ENCODE measurements around the gene C4orf54.

Gene C4orf54

DNA sequence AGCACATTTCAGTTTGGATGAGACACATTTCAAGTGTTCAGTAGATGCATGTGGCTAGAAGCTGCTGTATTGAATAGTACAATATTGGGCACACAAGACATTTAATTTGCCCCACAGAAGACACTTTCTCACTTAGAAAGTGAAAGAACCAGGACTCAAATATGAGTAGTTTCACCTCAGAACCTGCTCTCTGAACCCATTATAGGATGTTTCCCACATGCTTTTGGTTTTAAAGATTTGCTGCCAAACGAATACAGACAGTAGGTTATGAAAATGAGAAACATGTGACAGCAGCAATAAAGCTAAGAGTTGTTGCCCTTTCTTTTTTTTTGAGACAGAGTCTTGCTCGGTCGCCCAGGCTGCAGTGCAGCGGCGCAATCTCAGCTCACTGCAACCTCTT is 32.3 kb downstream of the C4orf54 start:
- no peak overlapping the region for H3K4me3 ChIP-seq (ENCODE audit: low read depth, low read length)
- ChIA-PET CTCF (no interaction called here), POLR2A (no interaction called here)
- no peak for DNase-seq (ENCODE audit: low read depth, low spot score)
- TF ChIP-seq, protein P1, sequence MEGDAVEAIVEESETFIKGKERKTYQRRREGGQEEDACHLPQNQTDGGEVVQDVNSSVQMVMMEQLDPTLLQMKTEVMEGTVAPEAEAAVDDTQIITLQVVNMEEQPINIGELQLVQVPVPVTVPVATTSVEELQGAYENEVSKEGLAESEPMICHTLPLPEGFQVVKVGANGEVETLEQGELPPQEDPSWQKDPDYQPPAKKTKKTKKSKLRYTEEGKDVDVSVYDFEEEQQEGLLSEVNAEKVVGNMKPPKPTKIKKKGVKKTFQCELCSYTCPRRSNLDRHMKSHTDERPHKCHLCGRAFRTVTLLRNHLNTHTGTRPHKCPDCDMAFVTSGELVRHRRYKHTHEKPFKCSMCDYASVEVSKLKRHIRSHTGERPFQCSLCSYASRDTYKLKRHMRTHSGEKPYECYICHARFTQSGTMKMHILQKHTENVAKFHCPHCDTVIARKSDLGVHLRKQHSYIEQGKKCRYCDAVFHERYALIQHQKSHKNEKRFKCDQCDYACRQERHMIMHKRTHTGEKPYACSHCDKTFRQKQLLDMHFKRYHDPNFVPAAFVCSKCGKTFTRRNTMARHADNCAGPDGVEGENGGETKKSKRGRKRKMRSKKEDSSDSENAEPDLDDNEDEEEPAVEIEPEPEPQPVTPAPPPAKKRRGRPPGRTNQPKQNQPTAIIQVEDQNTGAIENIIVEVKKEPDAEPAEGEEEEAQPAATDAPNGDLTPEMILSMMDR (IDR thresholded peaks at IDR 0.05; ENCODE audit: insufficient read depth, low read length, missing control alignments), result no peak

DNA sequence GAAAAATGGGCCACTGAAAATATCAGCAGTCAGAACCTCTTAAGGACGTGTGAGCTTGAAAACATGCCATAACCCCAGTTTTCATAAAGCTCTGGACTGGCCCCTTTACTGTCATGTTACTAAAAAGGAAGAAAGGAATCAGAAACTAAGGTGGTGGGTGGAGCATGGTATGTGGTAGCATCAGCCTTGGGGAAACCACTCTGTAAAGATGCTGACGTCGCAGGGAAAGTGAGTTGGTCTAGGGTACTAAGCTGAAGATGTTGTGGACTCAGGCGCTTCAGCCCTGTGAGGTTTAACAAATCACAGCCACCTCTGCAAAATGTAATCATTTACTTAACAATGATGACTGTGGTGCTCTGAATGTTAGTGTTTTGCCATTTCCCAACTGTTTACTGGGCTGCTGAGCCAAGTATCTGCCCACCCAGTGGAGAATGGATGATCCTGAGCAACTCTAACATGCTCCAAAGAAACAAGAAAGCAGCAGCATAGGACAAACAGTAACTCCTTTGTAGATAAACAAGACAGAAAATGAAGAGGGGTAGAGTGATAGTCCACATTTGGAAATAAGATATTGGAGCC is 33.4 kb downstream of the C4orf54 start:
- CTCF ChIA-PET, result no interaction called here
- POLR2A ChIA-PET, result no interaction called here
- DNase-seq (ENCODE audit: low read depth, low spot score), result no peak
- TF ChIP-seq, protein P1 (IDR thresholded peaks at IDR 0.05; ENCODE audit: insufficient read depth, low read length, missing control alignments), result no peak
- no peak overlapping the region for H3K4me3 ChIP-seq (ENCODE audit: low read depth, low read length)

DNA sequence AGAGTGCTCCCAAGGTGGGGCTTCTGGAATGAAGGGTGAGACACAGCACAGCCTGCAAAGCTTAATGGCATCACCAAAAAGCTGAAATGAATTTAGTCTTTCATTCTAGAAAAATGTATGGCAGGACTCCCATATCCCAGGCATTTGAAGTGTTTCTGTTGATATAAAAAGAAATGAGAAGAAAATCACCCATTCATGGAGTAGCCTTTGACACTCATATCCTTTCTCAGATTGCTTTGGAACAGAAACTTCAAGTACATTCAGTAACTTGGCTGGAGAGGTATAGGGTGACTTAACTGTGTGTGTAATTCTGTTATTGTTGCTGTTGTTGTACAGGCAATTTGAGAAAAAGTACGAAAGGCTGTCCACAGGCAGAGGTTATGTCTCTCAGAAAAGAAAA is 35.3 kb downstream of the C4orf54 start:
- no peak overlapping the region for H3K4me3 ChIP-seq (ENCODE audit: low read depth, low read length)
- POLR2A ChIA-PET, result no interaction called here
- CTCF ChIA-PET, result no interaction called here
- no peak for DNase-seq (ENCODE audit: low read depth, low spot score)
- TF ChIP-seq, protein P1 (IDR thresholded peaks at IDR 0.05; ENCODE audit: insufficient read depth, low read length, missing control alignments), result no peak

DNA sequence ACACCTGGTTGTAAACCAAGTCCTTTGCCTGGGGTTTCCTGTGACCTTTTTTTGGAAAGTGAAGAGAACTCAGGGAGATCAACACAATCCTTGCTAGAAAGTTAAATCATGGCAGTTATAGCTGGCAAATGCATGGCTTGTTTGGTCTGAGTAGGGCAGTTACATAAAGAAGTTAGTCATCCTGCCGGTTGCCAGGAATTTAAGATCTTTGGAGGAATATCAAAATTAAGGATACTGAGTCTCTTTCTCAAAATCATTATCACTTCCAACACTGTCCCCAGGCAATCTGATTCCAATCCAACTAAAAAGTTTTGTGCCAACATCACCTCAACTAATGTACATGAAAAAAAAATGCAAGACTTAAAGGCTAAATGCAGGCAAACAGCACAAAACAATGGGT is 40.3 kb downstream of the C4orf54 start:
- TF ChIP-seq, protein P1 (IDR thresholded peaks at IDR 0.05; ENCODE audit: insufficient read depth, low read length, missing control alignments), result no peak
- ChIA-PET POLR2A (no interaction called here), CTCF (no interaction called here)
- H3K4me3 ChIP-seq (ENCODE audit: low read depth, low read length), result no peak overlapping the region
- no peak for DNase-seq (ENCODE audit: low read depth, low spot score)

DNA sequence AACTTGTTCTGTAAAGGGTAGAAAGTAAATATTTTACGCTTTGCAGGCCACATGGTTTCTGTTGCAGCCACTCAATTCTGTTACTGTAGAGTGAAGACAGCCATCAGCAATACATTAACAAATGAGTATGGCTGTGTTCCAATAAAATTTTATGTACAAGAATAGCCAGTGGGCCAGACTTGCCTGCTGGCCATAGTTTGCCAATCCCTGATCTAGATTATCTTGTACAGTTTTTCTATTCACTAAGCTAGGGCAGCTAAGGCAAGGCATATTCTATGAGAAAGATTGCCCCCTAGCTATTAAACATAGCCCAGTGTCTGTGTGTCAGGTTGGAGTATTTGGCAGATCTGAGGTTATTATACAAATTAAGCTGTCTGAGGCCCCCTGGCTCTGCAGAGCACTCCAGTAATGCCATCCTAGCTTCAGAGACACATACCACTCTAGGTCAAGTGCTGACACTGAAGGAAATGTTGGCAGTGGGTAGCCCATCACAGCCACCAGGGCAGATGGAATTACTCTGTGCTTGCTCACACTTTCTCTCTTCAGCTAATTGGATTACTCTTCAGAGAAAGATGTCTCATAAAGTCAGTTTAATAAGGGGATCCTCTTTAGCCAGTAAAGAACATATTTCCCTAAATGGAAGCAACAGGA is 42.3 kb downstream of the C4orf54 start:
- no peak for DNase-seq (ENCODE audit: low read depth, low spot score)
- POLR2A ChIA-PET, result no interaction called here
- CTCF ChIA-PET, result interaction anchor here (1.1 kb wide), 1 partner anchor 12 kb away, joined by 3 read pairs; no protein-coding TSS in a partner anchor
- TF ChIP-seq, protein P1 (IDR thresholded peaks at IDR 0.05; ENCODE audit: insufficient read depth, low read length, missing control alignments), result no peak
- H3K4me3 ChIP-seq (ENCODE audit: low read depth, low read length), result no peak overlapping the region

DNA sequence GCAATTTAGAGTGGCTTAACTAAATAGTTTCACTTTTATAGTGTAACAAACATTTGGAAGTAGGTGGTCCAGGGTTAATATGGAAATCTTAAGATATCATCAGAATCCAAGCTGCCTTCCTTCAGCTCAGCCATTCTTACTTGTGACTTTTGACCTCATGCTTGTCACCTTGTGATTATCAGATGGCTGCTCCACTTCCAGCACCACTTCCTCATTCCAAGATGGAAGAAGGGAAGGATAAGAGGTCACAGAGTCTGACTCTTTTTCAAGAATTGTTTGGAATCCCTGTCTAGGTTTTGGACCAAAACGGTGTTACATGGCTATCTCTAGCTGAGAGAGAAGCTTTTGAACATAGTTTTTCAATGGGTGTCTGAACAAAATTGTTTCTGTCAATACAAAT is 43.1 kb downstream of the C4orf54 start:
- H3K4me3 ChIP-seq (ENCODE audit: low read depth, low read length), result no peak overlapping the region
- TF ChIP-seq, protein P1 (IDR thresholded peaks at IDR 0.05; ENCODE audit: insufficient read depth, low read length, missing control alignments), result no peak
- POLR2A ChIA-PET, result no interaction called here
- DNase-seq (ENCODE audit: low read depth, low spot score), result no peak
- CTCF ChIA-PET, result no interaction called here

Data from AG04449 (cell line).